Heart left ventricle (tissue), 13 donors: Measurements from ENCODE around the gene NAT10.

ENCODE experiments used
- POLR2A ChIP-seq, 2 donors: fragments of 450-650 bp; IDR thresholded peaks; one replicate each; pipeline ENCODE4 v1.6.1; 2017; ENCODE audit warnings: antibody characterized with exemption in 2 of 2, mild to moderate bottlenecking in 2 of 2, moderate library complexity in 2 of 2
- TF ChIP-seq, protein P1 (sequence below), 12 donors: fragments of 200-600 bp; sonication (generic) in 4 of 12; IDR thresholded peaks; one replicate each; pipeline versions ENCODE4 v1.5.0 to v1.8.0; 2018 to 2022; ENCODE audit warnings: antibody characterized with exemption in 12 of 12, mild to moderate bottlenecking in 5 of 12
- donor health status: ischemic (EF 13 %, LVEDD 7.1; RV severe dilation, severe dysfunction).
- donor health status: DM: no; HTN: yes; CAD: no.
- donor health status: DM: no; HTN: no; CAD: no.
- donor health status: ischemic (EF 25% LVEDD 6.9; RV normal size, moderate dysfunction).
- donor health status: ischemic (EF 25% LVEDD 5.7; RV mildly dilated, moderate dysfunction).
- donor health status: ischemic (EF 35%, LVEDD 5.7; RV mildly dilated, moderate dysfunction).
- donor health status: nonischemic (EF 11% LVEDD 7.7; RV severe dilation, severe dysfunction).
- donor health status: DM: yes; HTN: yes; CAD: no.
- donor health status: PGD.
- donor health status: ischemic (EF 29% LVEDD 5.4; RV normal size, mild dysfunction).
- donor health status: nonischemic (EF 23%, LVEDD 6.1; RV moderate dilation, normal function).

DNA sequence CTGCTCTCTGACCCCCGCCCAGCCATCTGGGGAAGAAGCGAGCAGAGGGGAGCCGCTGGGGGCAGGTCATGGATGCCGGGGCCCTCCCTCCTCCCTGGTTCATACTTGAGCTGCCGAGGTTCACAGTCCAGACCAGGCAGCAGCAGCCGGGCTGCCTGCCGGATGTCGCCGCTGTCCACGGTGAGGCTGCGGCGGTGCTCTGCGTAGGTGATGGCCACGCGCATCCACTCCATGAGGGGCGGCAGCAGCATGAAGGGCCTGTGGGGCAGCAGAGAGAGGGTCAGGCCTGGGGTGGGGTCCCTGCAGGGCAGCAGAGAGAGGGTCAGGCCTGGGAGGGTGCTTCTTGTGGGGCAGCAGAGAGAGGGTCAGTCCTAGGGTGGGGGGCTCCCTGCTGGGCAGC lies 67.6 kb downstream of the NAT10 start:
- TF ChIP-seq POLR2A (IDR thresholded peaks at IDR 0.05): no peak
- TF ChIP-seq, protein P1, sequence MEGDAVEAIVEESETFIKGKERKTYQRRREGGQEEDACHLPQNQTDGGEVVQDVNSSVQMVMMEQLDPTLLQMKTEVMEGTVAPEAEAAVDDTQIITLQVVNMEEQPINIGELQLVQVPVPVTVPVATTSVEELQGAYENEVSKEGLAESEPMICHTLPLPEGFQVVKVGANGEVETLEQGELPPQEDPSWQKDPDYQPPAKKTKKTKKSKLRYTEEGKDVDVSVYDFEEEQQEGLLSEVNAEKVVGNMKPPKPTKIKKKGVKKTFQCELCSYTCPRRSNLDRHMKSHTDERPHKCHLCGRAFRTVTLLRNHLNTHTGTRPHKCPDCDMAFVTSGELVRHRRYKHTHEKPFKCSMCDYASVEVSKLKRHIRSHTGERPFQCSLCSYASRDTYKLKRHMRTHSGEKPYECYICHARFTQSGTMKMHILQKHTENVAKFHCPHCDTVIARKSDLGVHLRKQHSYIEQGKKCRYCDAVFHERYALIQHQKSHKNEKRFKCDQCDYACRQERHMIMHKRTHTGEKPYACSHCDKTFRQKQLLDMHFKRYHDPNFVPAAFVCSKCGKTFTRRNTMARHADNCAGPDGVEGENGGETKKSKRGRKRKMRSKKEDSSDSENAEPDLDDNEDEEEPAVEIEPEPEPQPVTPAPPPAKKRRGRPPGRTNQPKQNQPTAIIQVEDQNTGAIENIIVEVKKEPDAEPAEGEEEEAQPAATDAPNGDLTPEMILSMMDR (IDR thresholded peaks at IDR 0.05): no peak
